Peyer's patch (tissue), 4 donors: ENCODE data around the gene RNF224. TPM values are rescaled to one million over a fixed set of nuclear protein-coding genes. Genes with fewer than 3 reads are reported as not detected.

Experiments used
- DNase-seq, 3 donors: peaks; one replicate each; pipeline ENCODE4 v3.0.0-alpha.2; 2017 to 2019
- H3K27ac ChIP-seq, 4 donors: fragments of 200-600 bp; sonication (generic); one replicate each; pipeline ENCODE4 v1.5.1; 2016 to 2019
- H3K27me3 ChIP-seq, 2 donors: fragments of 200-600 bp; sonication (generic); one replicate each; pipeline ENCODE4 v1.5.1; 2019
- H3K36me3 ChIP-seq, 3 donors: fragments of 200-600 bp; sonication (generic); one replicate each; pipeline ENCODE4 v1.5.1; 2016 to 2019
- H3K4me1 ChIP-seq, 4 donors: fragments of 200-600 bp; sonication (generic); one replicate each; pipeline ENCODE4 v1.5.1; 2016 to 2019
- H3K4me3 ChIP-seq, 4 donors: fragments of 200-600 bp; sonication (generic); 1 replicate in 3 of 4; 2 replicates in 1 of 4; pipeline ENCODE4 v1.5.1; 2016 to 2019; ENCODE audit warnings: mild to moderate bottlenecking in 1 of 4
- H3K9me3 ChIP-seq, 4 donors: fragments of 200-600 bp; sonication (generic); one replicate each; pipeline ENCODE4 v1.5.1; 2016 to 2019; ENCODE audit warnings: mild to moderate bottlenecking in 1 of 4
- POLR2A ChIP-seq, 2 donors: fragments of 450-650 bp; IDR thresholded peaks; one replicate each; pipeline ENCODE4 v1.5.1; 2017; ENCODE audit warnings: antibody characterized with exemption in 2 of 2, mild to moderate bottlenecking in 2 of 2, moderate library complexity in 2 of 2
- total RNA-seq, 4 donors: library from RNA; depleted of rRNA; stranded (reverse); fragments of >200 nt; gene quantifications; one replicate each; pipeline ENCODE4 v1.1.0, GENCODE V29; 2016
- TF ChIP-seq, protein P1 (sequence below), 6 experiments: fragments of 450-650 bp in 4 of 6; fragments of 200-600 bp in 2 of 6; sonication (generic) in 1 of 6; IDR thresholded peaks; one replicate each; pipeline ENCODE4 v1.5.1; 2017 to 2019; ENCODE audit warnings: antibody characterized with exemption in 6 of 6, mild to moderate bottlenecking in 3 of 6, moderate library complexity in 1 of 6

The RNF224 gene
- total RNA-seq, 4 donors from 2014 or later: not detected

DNA sequence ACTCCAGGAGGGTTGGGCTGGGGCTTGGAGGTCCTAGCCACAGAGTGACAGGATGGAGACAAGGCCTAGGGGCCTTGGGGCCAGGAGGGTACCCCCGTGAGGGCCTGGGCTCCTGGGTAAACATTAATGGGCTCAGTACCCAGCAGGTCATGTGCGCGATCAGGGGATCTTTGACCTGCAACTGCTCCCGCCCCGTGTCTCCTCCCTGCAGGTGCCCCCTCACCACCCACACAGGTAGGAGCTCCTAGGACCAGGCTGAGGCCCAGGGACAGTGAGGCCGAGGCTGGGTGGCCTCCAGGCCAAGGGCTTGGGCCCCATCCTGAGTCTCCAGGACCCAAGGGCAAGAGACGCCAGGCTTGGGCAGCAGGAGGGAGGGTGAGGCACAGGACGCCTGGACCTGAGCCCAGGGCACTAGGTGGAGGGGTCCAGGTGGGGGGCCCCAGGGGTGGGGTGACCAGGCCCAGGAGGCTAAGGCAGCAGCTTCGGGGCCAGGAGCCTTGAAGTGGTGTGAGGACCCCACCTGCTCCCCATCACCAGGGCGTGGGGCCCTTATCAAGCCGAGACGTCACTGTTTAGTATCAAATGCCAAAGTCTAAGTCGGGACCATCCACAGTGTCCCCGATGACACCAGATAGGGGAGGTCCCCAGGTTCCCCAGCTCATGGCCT is 3.5 kb downstream of the RNF224 start, which contains the start of gene SLC34A3:
SLC34A3 (plus strand) TSS at position 197 of the 667 bp plus-strand sequence. CDS start 802 bp downstream, outside the sequence.
- no peaks in the 10 kb centered on the region for H3K36me3 ChIP-seq
- peaks cover 0 to 4% (median 0%) of the 10 kb centered on the region in 4 donors for H3K9me3 ChIP-seq
- peaks cover 0 to 4% of the 10 kb centered on the region in 2 donors for H3K27me3 ChIP-seq
- H3K4me3 ChIP-seq: peak within 1 kb of the TSS in 2 of 4 donors; percentile 11 to 14
- TF ChIP-seq, protein P1, sequence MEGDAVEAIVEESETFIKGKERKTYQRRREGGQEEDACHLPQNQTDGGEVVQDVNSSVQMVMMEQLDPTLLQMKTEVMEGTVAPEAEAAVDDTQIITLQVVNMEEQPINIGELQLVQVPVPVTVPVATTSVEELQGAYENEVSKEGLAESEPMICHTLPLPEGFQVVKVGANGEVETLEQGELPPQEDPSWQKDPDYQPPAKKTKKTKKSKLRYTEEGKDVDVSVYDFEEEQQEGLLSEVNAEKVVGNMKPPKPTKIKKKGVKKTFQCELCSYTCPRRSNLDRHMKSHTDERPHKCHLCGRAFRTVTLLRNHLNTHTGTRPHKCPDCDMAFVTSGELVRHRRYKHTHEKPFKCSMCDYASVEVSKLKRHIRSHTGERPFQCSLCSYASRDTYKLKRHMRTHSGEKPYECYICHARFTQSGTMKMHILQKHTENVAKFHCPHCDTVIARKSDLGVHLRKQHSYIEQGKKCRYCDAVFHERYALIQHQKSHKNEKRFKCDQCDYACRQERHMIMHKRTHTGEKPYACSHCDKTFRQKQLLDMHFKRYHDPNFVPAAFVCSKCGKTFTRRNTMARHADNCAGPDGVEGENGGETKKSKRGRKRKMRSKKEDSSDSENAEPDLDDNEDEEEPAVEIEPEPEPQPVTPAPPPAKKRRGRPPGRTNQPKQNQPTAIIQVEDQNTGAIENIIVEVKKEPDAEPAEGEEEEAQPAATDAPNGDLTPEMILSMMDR (IDR thresholded peaks at IDR 0.05): no peak
- no peak for TF ChIP-seq POLR2A (IDR thresholded peaks at IDR 0.05)
- H3K27ac ChIP-seq: peak within 1 kb of the TSS in 2 of 4 donors; percentile 72 to 80
- DNase-seq: no peak
- peaks cover 2 to 74% (median 16%) of the 10 kb centered on the region in 4 donors for H3K4me1 ChIP-seq

DNA sequence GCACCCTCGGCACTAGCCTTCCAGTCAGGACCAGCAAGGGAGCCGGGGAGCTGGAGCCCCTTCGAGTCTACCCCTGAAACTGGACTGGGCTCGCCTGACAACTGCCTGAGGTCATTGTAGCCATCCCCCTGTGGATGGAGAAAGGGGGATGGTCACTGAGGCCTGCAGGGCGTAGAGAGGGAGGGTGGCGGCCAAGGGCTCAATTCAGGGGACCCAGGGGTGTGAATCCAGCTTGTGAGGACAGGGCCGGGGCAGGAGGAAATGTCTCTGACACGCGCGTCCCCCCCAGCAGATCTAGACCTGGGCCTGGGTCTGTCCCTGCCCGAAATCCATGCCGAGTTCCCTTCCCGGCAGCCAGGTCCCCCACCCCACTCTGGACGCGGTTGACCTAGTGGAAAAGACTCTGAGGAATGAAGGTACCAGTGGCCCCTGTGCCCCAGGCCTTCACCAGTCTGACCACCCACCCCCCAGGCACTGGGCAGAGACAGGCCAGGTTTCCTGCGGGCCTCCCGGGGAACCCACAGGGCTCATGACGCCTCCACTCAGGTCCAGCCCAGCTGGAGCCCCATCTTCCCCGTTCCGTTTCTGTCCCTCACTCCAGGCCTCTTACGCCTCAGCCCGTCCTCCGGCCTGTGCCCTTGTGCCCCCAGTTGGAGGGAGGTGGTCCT is 4.2 kb downstream of the RNF224 start:
- H3K36me3 ChIP-seq: no peaks in the 10 kb centered on the region
- H3K9me3 ChIP-seq: peaks cover 0 to 4% (median 0%) of the 10 kb centered on the region in 4 donors
- peak overlapping the region in 1 of 4 donors; percentile 72 for H3K27ac ChIP-seq
- H3K4me1 ChIP-seq: peaks cover 9 to 79% (median 19%) of the 10 kb centered on the region in 4 donors
- no peak for DNase-seq
- no peak overlapping the region for H3K4me3 ChIP-seq
- H3K27me3 ChIP-seq: peaks cover 0 to 4% of the 10 kb centered on the region in 2 donors
- TF ChIP-seq, protein P1 (IDR thresholded peaks at IDR 0.05): no peak

DNA sequence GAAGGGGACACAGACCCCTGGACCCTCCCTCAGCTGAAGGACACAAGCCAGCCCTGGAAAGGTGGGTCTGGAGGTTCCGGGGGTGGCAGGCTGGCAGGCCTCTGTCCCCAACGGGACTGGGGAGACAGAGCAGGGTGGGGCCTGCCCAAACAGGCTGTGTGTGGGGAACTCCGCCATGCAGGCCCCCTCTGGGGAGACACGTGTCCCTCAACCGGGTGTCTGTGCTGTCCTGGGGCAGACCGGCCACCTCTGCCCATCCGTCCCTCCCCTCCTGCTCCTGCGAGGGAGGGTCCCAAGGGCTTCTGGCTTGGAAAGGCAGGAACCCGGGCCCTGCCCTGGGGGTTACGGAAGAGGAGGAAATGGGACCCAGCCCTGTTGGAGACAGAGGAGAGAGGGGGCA is 4.8 kb downstream of the RNF224 start:
- H3K9me3 ChIP-seq: peaks cover 0 to 4% (median 0%) of the 10 kb centered on the region in 4 donors
- no peak for DNase-seq
- H3K27ac ChIP-seq: no peak overlapping the region
- TF ChIP-seq, protein P1 (IDR thresholded peaks at IDR 0.05): no peak
- no peak for TF ChIP-seq POLR2A (IDR thresholded peaks at IDR 0.05)
- no peaks in the 10 kb centered on the region for H3K36me3 ChIP-seq
- no peak overlapping the region for H3K4me3 ChIP-seq
- peaks cover 7 to 79% (median 25%) of the 10 kb centered on the region in 4 donors for H3K4me1 ChIP-seq
- H3K27me3 ChIP-seq: peaks cover 0 to 4% of the 10 kb centered on the region in 2 donors

DNA sequence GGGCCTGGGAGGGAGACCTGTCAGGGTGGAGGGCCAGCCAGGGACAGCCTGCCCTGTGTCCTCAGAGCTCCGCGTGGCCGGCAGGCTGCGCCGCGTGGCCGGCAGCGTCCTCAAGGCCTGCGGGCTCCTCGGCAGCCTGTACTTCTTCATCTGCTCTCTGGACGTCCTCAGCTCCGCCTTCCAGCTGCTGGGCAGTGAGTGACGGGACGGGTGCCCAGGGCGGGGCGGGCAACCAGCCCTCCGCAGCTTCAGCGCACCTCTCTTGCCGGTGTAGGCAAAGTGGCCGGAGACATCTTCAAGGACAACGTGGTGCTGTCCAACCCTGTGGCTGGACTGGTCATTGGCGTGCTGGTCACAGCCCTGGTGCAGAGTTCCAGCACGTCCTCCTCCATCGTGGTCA is 5.2 kb downstream of the RNF224 start:
- Histone ChIP-seq H3K27ac (no peak overlapping the region), H3K27me3 (peaks cover 0 to 4% of the 10 kb centered on the region in 2 donors), H3K4me3 (no peak overlapping the region), H3K36me3 (no peaks in the 10 kb centered on the region), H3K4me1 (peaks cover 7 to 79% (median 24%) of the 10 kb centered on the region in 4 donors), H3K9me3 (peaks cover 0 to 4% (median 0%) of the 10 kb centered on the region in 4 donors)
- TF ChIP-seq, protein P1 (IDR thresholded peaks at IDR 0.05): no peak
- TF ChIP-seq POLR2A (IDR thresholded peaks at IDR 0.05): peak in 1 of 2 donors; percentile 33
- DNase-seq: no peak

DNA sequence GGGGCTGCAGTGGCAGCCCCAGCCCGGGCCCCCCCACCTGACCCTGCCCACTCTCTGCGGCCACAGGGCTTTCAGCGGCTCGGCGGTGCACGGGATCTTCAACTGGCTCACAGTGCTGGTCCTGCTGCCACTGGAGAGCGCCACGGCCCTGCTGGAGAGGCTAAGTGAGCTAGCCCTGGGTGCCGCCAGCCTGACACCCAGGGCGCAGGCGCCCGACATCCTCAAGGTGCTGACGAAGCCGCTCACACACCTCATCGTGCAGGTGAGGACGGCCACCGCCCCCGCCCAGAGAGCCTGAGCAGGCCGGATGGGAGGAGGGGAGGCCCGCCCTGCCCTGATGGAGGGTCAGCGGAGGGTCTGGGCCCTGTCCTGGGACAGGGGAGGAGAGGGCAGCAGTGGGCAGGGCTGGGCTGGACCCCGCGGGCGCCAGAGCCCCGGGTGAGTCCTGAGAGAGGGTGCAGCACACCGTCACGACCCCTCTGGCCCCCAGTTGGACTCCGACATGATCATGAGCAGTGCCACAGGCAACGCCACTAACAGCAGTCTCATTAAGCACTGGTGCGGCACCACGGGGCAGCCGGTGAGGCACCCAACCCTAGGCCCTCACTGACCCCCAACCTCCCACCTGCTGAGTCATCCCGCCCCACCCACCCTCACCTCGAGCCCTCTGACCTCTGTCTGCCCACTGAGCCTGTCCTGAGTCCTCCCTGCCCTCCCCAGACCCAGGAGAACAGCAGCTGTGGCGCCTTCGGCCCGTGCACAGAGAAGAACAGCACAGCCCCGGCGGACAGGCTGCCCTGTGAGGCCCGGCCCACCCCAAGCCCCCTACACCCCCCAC is 6.1 kb downstream of the RNF224 start:
- Histone ChIP-seq H3K4me1 (peaks cover 11 to 80% (median 24%) of the 10 kb centered on the region in 4 donors), H3K9me3 (peaks cover 0 to 4% (median 0%) of the 10 kb centered on the region in 4 donors), H3K36me3 (no peaks in the 10 kb centered on the region), H3K27me3 (peaks cover 0 to 4% of the 10 kb centered on the region in 2 donors), H3K27ac (no peak overlapping the region), H3K4me3 (no peak overlapping the region)
- DNase-seq: no peak
- no peak for TF ChIP-seq POLR2A (IDR thresholded peaks at IDR 0.05)
- TF ChIP-seq, protein P1 (IDR thresholded peaks at IDR 0.05): no peak
